HepG2 (cell line): ENCODE data around the gene CUL1.

ENCODE experiments used
- FOSL2 ChIP-seq: sonication (generic); formaldehyde crosslinking; IDR thresholded peaks from 2 replicates; pipeline ENCODE4 v1.4.0; 2020; ENCODE audit warnings: missing genetic modification reagents
- GTF2F1 ChIP-seq: fragments of 150-350 bp; IDR thresholded peaks from 2 replicates; pipeline ENCODE4 v1.6.1; 2014; ENCODE audit warnings: low read length
- NR3C1 ChIP-seq: sonication (generic); formaldehyde crosslinking; IDR thresholded peaks from 2 replicates; pipeline ENCODE4 v1.4.0; 2020; ENCODE audit warnings: missing genetic modification reagents
- RXRB ChIP-seq: IDR thresholded peaks from 2 replicates; pipeline ENCODE4 v1.6.1; 2016; ENCODE audit warnings: borderline replicate concordance, missing genetic modification reagents, missing compliant biosample characterization
- SMC3 ChIP-seq: IDR thresholded peaks from 2 replicates; pipeline ENCODE4 v1.6.1; 2011; ENCODE audit warnings: low read length, improper control_type of control experiment
- ZBTB37 ChIP-seq: sonication (generic); formaldehyde crosslinking; IDR thresholded peaks from 2 replicates; pipeline ENCODE4 v1.4.0; 2020; ENCODE audit warnings: mild to moderate bottlenecking, missing genetic modification reagents
- ZNF335 ChIP-seq: sonication (generic); formaldehyde crosslinking; IDR thresholded peaks from 2 replicates; pipeline ENCODE4 v1.4.0; 2020; ENCODE audit warnings: missing genetic modification reagents
- TF ChIP-seq, protein P1 (sequence below): sonication (generic); formaldehyde crosslinking; IDR thresholded peaks from 2 replicates; pipeline ENCODE4 v1.4.0; 2020; ENCODE audit warnings: mild to moderate bottlenecking, missing genetic modification reagents
- TF ChIP-seq, protein P2 (sequence below): sonication (generic); formaldehyde crosslinking; IDR thresholded peaks from 2 replicates; pipeline ENCODE4 v1.5.1; 2020; ENCODE audit warnings: mild to moderate bottlenecking, missing genetic modification reagents, borderline replicate concordance

DNA sequence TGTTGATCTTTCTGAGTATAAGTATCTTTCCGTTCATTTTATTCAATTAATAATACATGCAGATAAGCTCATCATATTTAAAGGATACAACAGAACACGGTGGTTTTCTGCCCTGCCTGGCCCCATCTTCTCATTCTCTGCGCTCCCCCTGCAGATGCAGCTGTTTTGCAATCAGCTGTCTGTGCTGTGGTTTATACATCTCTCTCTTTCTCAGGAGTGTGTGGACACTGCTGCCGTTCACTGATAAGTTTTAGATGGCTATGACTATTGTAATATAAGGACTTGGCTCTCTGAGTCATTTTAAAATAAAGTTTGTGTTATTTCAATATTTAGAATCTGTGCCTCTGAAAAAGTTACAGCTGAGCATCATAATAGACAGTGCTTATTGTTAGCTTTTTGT, 54.5 kb downstream of the CUL1 start:
- TF ChIP-seq, protein P1, sequence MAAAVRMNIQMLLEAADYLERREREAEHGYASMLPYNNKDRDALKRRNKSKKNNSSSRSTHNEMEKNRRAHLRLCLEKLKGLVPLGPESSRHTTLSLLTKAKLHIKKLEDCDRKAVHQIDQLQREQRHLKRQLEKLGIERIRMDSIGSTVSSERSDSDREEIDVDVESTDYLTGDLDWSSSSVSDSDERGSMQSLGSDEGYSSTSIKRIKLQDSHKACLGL (CRISPR knock-in tag), result no peak
- TF ChIP-seq ZBTB37 (CRISPR knock-in tag), result no peak
- TF ChIP-seq FOSL2 (CRISPR knock-in tag), result no peak
- TF ChIP-seq, protein P2, sequence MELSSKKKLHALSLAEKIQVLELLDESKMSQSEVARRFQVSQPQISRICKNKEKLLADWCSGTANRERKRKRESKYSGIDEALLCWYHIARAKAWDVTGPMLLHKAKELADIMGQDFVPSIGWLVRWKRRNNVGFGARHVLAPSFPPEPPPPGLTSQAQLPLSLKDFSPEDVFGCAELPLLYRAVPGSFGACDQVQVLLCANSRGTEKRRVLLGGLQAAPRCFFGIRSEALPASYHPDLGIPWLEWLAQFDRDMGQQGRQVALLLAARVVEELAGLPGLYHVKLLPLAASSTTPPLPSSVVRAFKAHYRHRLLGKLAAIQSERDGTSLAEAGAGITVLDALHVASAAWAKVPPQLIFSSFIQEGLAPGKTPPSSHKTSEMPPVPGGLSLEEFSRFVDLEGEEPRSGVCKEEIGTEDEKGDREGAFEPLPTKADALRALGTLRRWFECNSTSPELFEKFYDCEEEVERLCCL (CRISPR knock-in tag), result no peak
- no peak for TF ChIP-seq RXRB
- TF ChIP-seq ZNF335 (CRISPR knock-in tag), result no peak
- no peak for TF ChIP-seq NR3C1 (CRISPR knock-in tag)
- no peak for TF ChIP-seq GTF2F1
- TF ChIP-seq SMC3, result no peak
